Transverse colon (tissue), 4 donors: ENCODE data around the gene UBR7. TPM values are rescaled to one million over a fixed set of nuclear protein-coding genes. Genes with fewer than 3 reads are reported as not detected.

Source experiments
- DNase-seq: peaks from one replicate; pipeline ENCODE4 v3.0.0-alpha.2; 2019
- H3K27ac ChIP-seq, 4 donors: fragments of 200-600 bp; sonication (generic); 2 replicates each; pipeline ENCODE4 v1.5.1; 2016 to 2018; ENCODE audit warnings: inconsistent platforms in 4 of 4
- H3K27me3 ChIP-seq: fragments of 200-600 bp; sonication (generic); 2 replicates; pipeline ENCODE4 v1.5.1; 2017; ENCODE audit warnings: inconsistent platforms
- H3K36me3 ChIP-seq, 4 donors: fragments of 200-600 bp; sonication (generic); 2 replicates each; pipeline ENCODE4 v1.5.1; 2017 to 2019; ENCODE audit warnings: inconsistent platforms in 4 of 4
- H3K4me1 ChIP-seq, 4 donors: fragments of 200-600 bp; sonication (generic); 2 replicates each; pipeline ENCODE4 v1.5.1; 2017 to 2020; ENCODE audit warnings: inconsistent platforms in 4 of 4
- H3K4me3 ChIP-seq, 4 donors: fragments of 200-600 bp; sonication (generic); 1 replicate in 1 of 4; 2 replicates in 3 of 4; pipeline versions ENCODE4 v1.5.1 to v1.6.1; 2017 to 2019; ENCODE audit warnings: inconsistent platforms in 4 of 4
- H3K9me3 ChIP-seq, 2 donors: fragments of 200-600 bp; sonication (generic); 2 replicates each; pipeline ENCODE4 v1.5.1; 2017 to 2019; ENCODE audit warnings: inconsistent platforms in 2 of 2
- CTCF ChIP-seq, 5 experiments: fragments of 200-600 bp in 3 of 5; fragments of 450-650 bp in 2 of 5; sonication (generic) in 3 of 5; IDR thresholded peaks; 1 replicate in 2 of 5; 2 replicates in 3 of 5; pipeline ENCODE4 v1.5.1; 2016 to 2017; ENCODE audit warnings: antibody characterized with exemption in 5 of 5, inconsistent platforms in 3 of 5, mild to moderate bottlenecking in 2 of 5, moderate library complexity in 1 of 5
- EP300 ChIP-seq: sonication (generic); formaldehyde crosslinking; IDR thresholded peaks from one replicate; pipeline ENCODE4 v1.6.1; 2017; ENCODE audit warnings: antibody characterized with exemption, low read depth
- POLR2A ChIP-seq: fragments of 450-650 bp; IDR thresholded peaks from one replicate; pipeline ENCODE4 v1.6.1; 2016; ENCODE audit warnings: antibody characterized with exemption, mild to moderate bottlenecking, moderate library complexity
- POLR2AphosphoS5 ChIP-seq, 3 donors: sonication (generic); formaldehyde crosslinking; IDR thresholded peaks; one replicate each; pipeline ENCODE4 v1.6.1; 2016; ENCODE audit warnings: antibody characterized with exemption in 3 of 3
- WGBS, 2 donors: methylation state at CpG; one replicate each; pipeline ENCODE4 v1.1.5; 2018; ENCODE audit warnings: low coverage in 1 of 2; 5-methylcytosine and 5-hydroxymethylcytosine counted together
- in situ Hi-C, 4 donors: fragments of 200-750 bp; cut with MboI; loops; one replicate each; pipeline versions ENCODE4 v1.15.0 to v1.15.1; 2017; ENCODE audit warnings: low sequenced_read_pairs in 3 of 4, low pct_ligation_motif_present in 1 of 4, low pct_unique_long_range_greater_than_20kb in 1 of 4
- intact Hi-C: fragments of 100-400 bp; cut with DNase I; formaldehyde crosslinking; loops from one replicate; pipeline ENCODE4 v1.15.1; 2023; ENCODE audit warnings: low total_unique reads
- total RNA-seq, 4 donors: library from RNA; depleted of rRNA; stranded (reverse); fragments of >200 nt; gene quantifications; one replicate each; pipeline ENCODE4 v1.1.0, GENCODE V29; 2016

UBR7 gene
- total RNA-seq, 4 donors from 2014 or later: 19.1 to 76.4 (median 23.8) TPM

GRCh38 chr14:93249128-93249831 is 42.2 kb downstream of the UBR7 start:
- intact Hi-C loops (no loop called here), in situ Hi-C loops (loop anchor here in 1 of 4 donors (25.0 kb wide), 1 partner anchor 288 kb away; no protein-coding TSS in a partner anchor)
- H3K9me3 ChIP-seq: no peaks in the 10 kb centered on the region
- DNase-seq: no peak
- whole genome bisulfite sequencing, 2 donors: 92 to 96% methylated on average over 6 to 7 of the region's 7 CpGs
- no peak overlapping the region for H3K4me3 ChIP-seq
- peaks cover 0 to 55% (median 23%) of the 10 kb centered on the region in 4 donors for H3K36me3 ChIP-seq
- no peaks in the 10 kb centered on the region for H3K4me1 ChIP-seq
- no peaks in the 10 kb centered on the region for H3K27me3 ChIP-seq
- H3K27ac ChIP-seq: no peak overlapping the region
- no peak for TF ChIP-seq POLR2A
- TF ChIP-seq POLR2AphosphoS5 (IDR thresholded peaks at IDR 0.05): no peak

- TF ChIP-seq CTCF (IDR thresholded peaks at IDR 0.05) (no peak), EP300 (no peak), POLR2AphosphoS5 (IDR thresholded peaks at IDR 0.05) (no peak), POLR2A (no peak)
- Histone ChIP-seq H3K9me3 (no peaks in the 10 kb centered on the region), H3K4me1 (no peaks in the 10 kb centered on the region), H3K4me3 (no peak overlapping the region), H3K36me3 (peaks cover 0 to 21% (median 7%) of the 10 kb centered on the region in 4 donors), H3K27me3 (no peaks in the 10 kb centered on the region), H3K27ac (no peak overlapping the region)
- 76 to 100% methylated on average over 2 of the region's 2 CpGs for WGBS, 2 donors
- no peak for DNase-seq
- intact Hi-C loops: no loop called here
- in situ Hi-C loops: no loop called here
These were observed 55.4 kb downstream of the UBR7 start for GRCh38 chr14:93262446-93262845.

GRCh38 chr14:93263416-93263815 is 56.4 kb downstream of the UBR7 start:
- Histone ChIP-seq H3K4me3 (no peak overlapping the region), H3K4me1 (no peaks in the 10 kb centered on the region), H3K9me3 (no peaks in the 10 kb centered on the region), H3K27ac (no peak overlapping the region), H3K36me3 (peaks cover 0 to 21% (median 7%) of the 10 kb centered on the region in 4 donors), H3K27me3 (no peaks in the 10 kb centered on the region)
- no peak for TF ChIP-seq POLR2AphosphoS5 (IDR thresholded peaks at IDR 0.05)
- no peak for TF ChIP-seq CTCF (IDR thresholded peaks at IDR 0.05)
- TF ChIP-seq EP300: no peak
- no peak for TF ChIP-seq POLR2A
- intact Hi-C loops: no loop called here
- in situ Hi-C loops: no loop called here
- 100% methylated on average over 1 of the region's 1 CpG; no CpG with 5 or more reads in 1 of the 2 donors for WGBS, 2 donors
- no peak for DNase-seq

GRCh38 chr14:93266127-93266526 is 59.1 kb downstream of the UBR7 start:
- WGBS, 2 donors: 91 to 93% methylated on average over 4 to 6 of the region's 6 CpGs

GRCh38 chr14:93267149-93267711 is 60.2 kb downstream of the UBR7 start:
- in situ Hi-C loops: no loop called here
- Histone ChIP-seq H3K27ac (no peak overlapping the region), H3K4me3 (no peak overlapping the region)

More at GRCh38 chr14:93266127-93266526, 59.1 kb downstream of the UBR7 start:
- no peak for DNase-seq
- Histone ChIP-seq H3K36me3 (peaks cover 0 to 9% (median 3%) of the 10 kb centered on the region in 4 donors), H3K27ac (no peak overlapping the region), H3K4me3 (no peak overlapping the region), H3K4me1 (no peaks in the 10 kb centered on the region), H3K9me3 (no peaks in the 10 kb centered on the region), H3K27me3 (no peaks in the 10 kb centered on the region)
- no peak for TF ChIP-seq POLR2AphosphoS5 (IDR thresholded peaks at IDR 0.05)
- in situ Hi-C loops: no loop called here
- intact Hi-C loops: no loop called here

More at GRCh38 chr14:93267149-93267711, 60.2 kb downstream of the UBR7 start:
- Histone ChIP-seq H3K9me3 (no peaks in the 10 kb centered on the region), H3K36me3 (peaks cover 0 to 6% (median 0%) of the 10 kb centered on the region in 4 donors), H3K27me3 (no peaks in the 10 kb centered on the region), H3K4me1 (no peaks in the 10 kb centered on the region)
- WGBS, 2 donors: 92 to 100% methylated on average over 2 to 3 of the region's 3 CpGs
- no peak for DNase-seq
- no peak for TF ChIP-seq POLR2A
- no peak for TF ChIP-seq EP300
- TF ChIP-seq CTCF (IDR thresholded peaks at IDR 0.05): no peak
- no peak for TF ChIP-seq POLR2AphosphoS5 (IDR thresholded peaks at IDR 0.05)
- intact Hi-C loops: no loop called here
